Ascending aorta (tissue), 2 donors: ENCODE results near the gene ARMH1. TPM values are rescaled to one million over a fixed set of nuclear protein-coding genes. Genes with fewer than 3 reads are reported as not detected.

Source experiments
- DNase-seq, 2 donors: peaks; one replicate each; pipeline ENCODE4 v3.0.0-alpha.2; 2019; ENCODE audit warnings: low spot score in 2 of 2
- H3K27ac ChIP-seq, 2 donors: fragments of 200-600 bp; sonication (generic); one replicate each; pipeline ENCODE4 v1.5.1; 2016 to 2017; ENCODE audit warnings: mild to moderate bottlenecking in 1 of 2
- H3K27me3 ChIP-seq: fragments of 200-600 bp; sonication (generic); one replicate; pipeline ENCODE4 v1.5.1; 2017
- H3K36me3 ChIP-seq, 2 donors: fragments of 200-600 bp; sonication (generic); one replicate each; pipeline ENCODE4 v1.5.1; 2016
- H3K4me1 ChIP-seq, 2 donors: fragments of 200-600 bp; sonication (generic); one replicate each; pipeline ENCODE4 v1.5.1; 2016 to 2017; ENCODE audit warnings: mild to moderate bottlenecking in 1 of 2
- H3K4me3 ChIP-seq, 2 donors: fragments of 200-600 bp; sonication (generic); one replicate each; pipeline ENCODE4 v1.5.1; 2016 to 2017; ENCODE audit warnings: mild to moderate bottlenecking in 1 of 2
- H3K9me3 ChIP-seq, 2 donors: fragments of 200-600 bp; sonication (generic); one replicate each; pipeline ENCODE4 v1.5.1; 2016
- CTCF ChIP-seq, 3 experiments: fragments of 200-600 bp in 2 of 3; fragments of 450-650 bp in 1 of 3; sonication (generic) in 2 of 3; IDR thresholded peaks; one replicate each; pipeline ENCODE4 v1.5.1; 2016 to 2019; ENCODE audit warnings: antibody characterized with exemption in 3 of 3, mild to moderate bottlenecking in 1 of 3, moderate library complexity in 1 of 3
- intact Hi-C: fragments of 100-400 bp; cut with DNase I; formaldehyde crosslinking; loops from one replicate; pipeline ENCODE4 v1.15.1; 2023
- total RNA-seq: library from RNA; depleted of rRNA; stranded (reverse); fragments of >200 nt; gene quantifications from one replicate; pipeline ENCODE4 v1.1.0, GENCODE V29; 2016

The ARMH1 gene
- total RNA-seq, 1 donor from 2014 or later: not detected

- H3K36me3 ChIP-seq: peaks cover 26 to 30% of the 10 kb centered on the region in 2 donors
- peak overlapping the region; percentile 84 to 96 for H3K4me3 ChIP-seq
- H3K27me3 ChIP-seq: no peaks in the 10 kb centered on the region
- DNase-seq: peak; percentile 62 to 94
- peak in 1 of 3 experiments; percentile 14 for TF ChIP-seq CTCF (IDR thresholded peaks at IDR 0.05)
- H3K27ac ChIP-seq: peak overlapping the region; percentile 95 to 97
- H3K4me1 ChIP-seq: peaks cover 12 to 13% of the 10 kb centered on the region in 2 donors
- H3K9me3 ChIP-seq: no peaks in the 10 kb centered on the region
- intact Hi-C loops: loop anchor here (1.0 to 5.0 kb wide), 2 partner anchors 13 to 670 kb away; no protein-coding TSS in a partner anchor
These were observed 42.6 kb upstream of the ARMH1 start for GRCh38 chr1:44631647-44632539.

GRCh38 chr1:44632598-44632997 lies 41.9 kb upstream of the ARMH1 start:
- no peak for DNase-seq
- Histone ChIP-seq H3K27ac (peak overlapping the region; percentile 95 to 97), H3K4me1 (peaks cover 12 to 13% of the 10 kb centered on the region in 2 donors), H3K27me3 (no peaks in the 10 kb centered on the region), H3K4me3 (peak overlapping the region; percentile 84 to 96), H3K36me3 (peaks cover 33 to 37% of the 10 kb centered on the region in 2 donors), H3K9me3 (no peaks in the 10 kb centered on the region)
- intact Hi-C loops: loop anchor here (1.0 to 5.0 kb wide), 2 partner anchors 13 to 670 kb away; no protein-coding TSS in a partner anchor
- TF ChIP-seq CTCF (IDR thresholded peaks at IDR 0.05): no peak

- no peak for TF ChIP-seq CTCF (IDR thresholded peaks at IDR 0.05)
- peaks cover 12 to 13% of the 10 kb centered on the region in 2 donors for H3K4me1 ChIP-seq
- H3K27ac ChIP-seq: no peak overlapping the region
- no peaks in the 10 kb centered on the region for H3K9me3 ChIP-seq
- no peak overlapping the region for H3K4me3 ChIP-seq
- DNase-seq: no peak
- intact Hi-C loops: loop anchor here (5.0 kb wide), 1 partner anchor 668 kb away; no protein-coding TSS in a partner anchor
- H3K27me3 ChIP-seq: no peaks in the 10 kb centered on the region
- peaks cover 52 to 54% of the 10 kb centered on the region in 2 donors for H3K36me3 ChIP-seq
These were observed 39.8 kb upstream of the ARMH1 start for GRCh38 chr1:44634606-44635189.

- no peak for DNase-seq
- Histone ChIP-seq H3K36me3 (peaks cover 58 to 62% of the 10 kb centered on the region in 2 donors), H3K9me3 (no peaks in the 10 kb centered on the region), H3K27me3 (no peaks in the 10 kb centered on the region), H3K27ac (no peak overlapping the region), H3K4me3 (no peak overlapping the region), H3K4me1 (peaks cover 12 to 13% of the 10 kb centered on the region in 2 donors)
- intact Hi-C loops: no loop called here
- no peak for TF ChIP-seq CTCF (IDR thresholded peaks at IDR 0.05)
These were observed 39.1 kb upstream of the ARMH1 start for GRCh38 chr1:44635439-44635838.

GRCh38 chr1:44636083-44636687 lies 38.3 kb upstream of the ARMH1 start:
- H3K4me3 ChIP-seq: no peak overlapping the region
- peaks cover 65 to 69% of the 10 kb centered on the region in 2 donors for H3K36me3 ChIP-seq
- DNase-seq: no peak
- H3K9me3 ChIP-seq: no peaks in the 10 kb centered on the region
- H3K4me1 ChIP-seq: peaks cover 11 to 13% of the 10 kb centered on the region in 2 donors
- H3K27ac ChIP-seq: no peak overlapping the region
- intact Hi-C loops: no loop called here
- no peak for TF ChIP-seq CTCF (IDR thresholded peaks at IDR 0.05)
- no peaks in the 10 kb centered on the region for H3K27me3 ChIP-seq
